Measurements from ENCODE around the gene SENP3.
"Not testable (repeated sequence)": the region's sequence is repeated elsewhere in the genome, so short reads cannot be mapped to it uniquely, and the experiment has no call there.

SENP3 gene

DNA sequence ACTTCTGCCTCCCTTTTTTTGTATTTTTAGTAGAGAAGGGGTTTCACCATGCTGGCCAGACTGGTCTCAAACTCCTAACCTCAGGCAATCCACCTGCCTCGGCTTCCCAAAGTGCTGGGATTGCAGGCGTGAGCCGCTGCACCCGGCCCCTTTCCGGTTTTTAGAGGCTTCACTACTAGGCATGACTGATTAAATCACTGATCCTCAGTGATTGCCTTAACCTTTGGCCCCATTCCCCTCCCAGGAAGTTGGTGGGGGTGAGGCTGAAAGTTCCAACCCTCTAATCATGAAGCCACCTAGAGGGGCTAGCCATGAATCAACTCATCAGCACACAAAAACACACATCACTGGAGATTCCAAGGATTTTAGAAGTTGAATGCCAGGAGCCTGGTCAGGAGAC lies 35.8 kb downstream of the SENP3 start:
- DNase-seq (ENCODE audit: low read depth): not testable (repeated sequence)

DNA sequence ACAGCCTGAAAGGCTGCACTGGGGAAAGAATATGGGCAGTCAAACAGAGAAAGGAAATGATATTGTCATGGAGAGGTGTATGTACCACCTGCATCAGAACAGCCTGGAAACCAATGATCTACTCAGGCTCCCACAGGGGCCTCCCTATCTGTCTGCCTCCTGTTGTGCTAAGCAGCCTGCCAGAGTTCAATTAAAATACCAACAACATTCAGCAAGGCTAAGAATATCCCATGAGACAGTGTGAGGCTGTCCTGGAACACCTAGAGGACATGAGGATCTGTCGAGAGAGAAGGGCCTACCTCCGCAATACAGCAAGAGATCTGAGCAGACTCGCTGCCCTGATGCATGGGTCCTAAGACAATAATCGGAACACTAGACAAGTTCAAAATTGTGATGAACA lies 44.6 kb downstream of the SENP3 start:
- no peak for DNase-seq (ENCODE audit: low read depth)

DNA sequence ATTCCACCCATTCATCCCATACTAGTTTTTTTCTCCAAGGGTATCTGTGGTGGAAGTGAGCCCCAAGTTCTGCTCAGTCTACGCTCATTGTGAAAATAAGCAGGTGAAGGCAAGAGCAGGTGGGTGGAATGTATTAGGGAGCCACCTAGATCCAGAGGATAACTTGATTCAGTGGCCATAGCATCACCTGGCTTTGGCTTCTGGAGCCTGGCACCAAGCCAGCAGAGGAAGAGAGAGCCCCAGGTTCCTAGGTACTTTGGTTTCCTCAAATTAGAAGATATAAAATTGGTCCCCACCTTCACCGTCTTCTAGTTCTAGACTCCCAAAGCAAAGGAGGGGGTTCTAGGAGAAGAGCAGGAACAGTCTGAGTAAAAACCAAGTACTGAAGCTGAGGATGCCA lies 48.9 kb downstream of the SENP3 start:
- no peak for DNase-seq (ENCODE audit: low read depth)

DNA sequence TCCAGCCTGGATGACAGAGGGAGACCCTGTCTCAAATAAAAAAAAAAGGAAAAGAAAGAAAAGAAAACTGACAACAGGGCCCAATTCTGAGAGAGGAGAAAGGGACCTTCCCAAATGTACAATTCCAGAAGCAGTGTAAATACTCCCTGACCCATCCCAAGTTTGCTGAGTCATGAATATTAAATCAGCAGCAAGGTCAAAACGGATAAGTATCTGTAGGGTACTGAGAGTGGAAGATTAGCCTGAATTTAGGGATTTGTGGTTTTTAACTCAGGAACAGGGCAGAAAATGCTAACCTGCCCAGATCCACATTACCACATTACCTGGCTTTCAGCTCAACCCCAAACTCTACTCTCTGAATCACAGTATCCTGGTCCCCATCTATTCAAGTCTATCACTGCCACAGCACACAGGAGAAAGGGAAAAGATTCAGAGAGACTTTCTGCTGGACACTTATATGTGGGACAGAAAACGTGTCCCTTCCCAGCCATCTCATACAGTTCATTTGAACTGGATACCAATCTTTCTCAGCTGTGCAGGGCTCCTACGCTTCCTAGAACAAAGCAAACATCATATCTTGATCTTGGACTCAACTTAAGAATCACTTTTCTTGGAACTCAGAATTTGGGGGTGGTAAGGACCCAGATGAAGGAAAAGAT lies 50.0 kb downstream of the SENP3 start:
- no peak for DNase-seq (ENCODE audit: low read depth)

DNA sequence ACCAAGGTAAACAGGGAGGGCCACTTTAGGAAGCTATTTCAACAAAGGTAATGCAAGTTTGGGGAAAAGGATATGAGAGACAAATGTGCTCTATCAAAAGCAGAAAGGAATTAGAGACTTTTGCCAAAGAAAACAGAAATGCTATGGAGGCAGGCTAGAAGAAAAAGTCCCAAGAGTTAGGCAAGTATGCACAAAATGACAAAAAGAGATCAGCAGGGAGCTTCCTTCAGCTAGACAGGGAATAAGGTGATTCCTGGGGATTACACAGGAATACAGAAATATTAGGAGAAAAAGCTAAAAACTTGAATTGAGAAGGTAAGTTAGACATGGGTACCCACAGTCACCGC lies 50.5 kb downstream of the SENP3 start:
- no peak for DNase-seq (ENCODE audit: low read depth)

DNA sequence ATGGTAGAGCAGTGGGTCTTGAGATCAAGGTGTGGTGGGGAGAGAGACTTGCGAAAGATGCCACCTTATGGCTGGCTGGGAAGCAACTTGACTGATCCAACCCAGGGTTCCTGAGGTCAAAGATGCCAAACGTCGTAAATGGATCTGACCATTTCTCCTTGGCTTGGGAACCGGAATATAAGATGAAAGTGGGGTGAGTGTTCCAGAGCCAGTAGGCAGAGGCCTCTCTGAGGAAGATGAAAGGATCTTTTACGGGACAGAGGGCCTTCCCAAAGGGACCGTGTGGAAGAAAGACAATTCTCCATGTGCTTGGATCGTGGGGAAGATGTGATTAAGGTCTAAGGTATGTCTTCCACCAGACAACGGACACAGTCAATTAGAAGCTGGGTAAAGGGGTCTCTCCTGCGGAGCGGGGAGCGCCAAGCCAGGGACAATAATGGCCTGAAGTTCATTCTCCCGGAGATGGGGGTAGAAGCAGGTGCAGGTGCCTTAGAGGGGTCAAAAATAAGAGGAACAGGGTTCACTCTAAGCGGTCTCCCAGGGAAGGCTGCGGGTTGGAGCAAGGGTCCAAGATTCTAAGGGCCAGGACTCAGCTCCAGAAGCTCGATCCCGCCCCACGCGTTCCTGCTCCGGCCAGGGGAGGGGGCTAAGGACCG lies 52.2 kb downstream of the SENP3 start:
- DNase-seq (ENCODE audit: low read depth): no peak

DNA sequence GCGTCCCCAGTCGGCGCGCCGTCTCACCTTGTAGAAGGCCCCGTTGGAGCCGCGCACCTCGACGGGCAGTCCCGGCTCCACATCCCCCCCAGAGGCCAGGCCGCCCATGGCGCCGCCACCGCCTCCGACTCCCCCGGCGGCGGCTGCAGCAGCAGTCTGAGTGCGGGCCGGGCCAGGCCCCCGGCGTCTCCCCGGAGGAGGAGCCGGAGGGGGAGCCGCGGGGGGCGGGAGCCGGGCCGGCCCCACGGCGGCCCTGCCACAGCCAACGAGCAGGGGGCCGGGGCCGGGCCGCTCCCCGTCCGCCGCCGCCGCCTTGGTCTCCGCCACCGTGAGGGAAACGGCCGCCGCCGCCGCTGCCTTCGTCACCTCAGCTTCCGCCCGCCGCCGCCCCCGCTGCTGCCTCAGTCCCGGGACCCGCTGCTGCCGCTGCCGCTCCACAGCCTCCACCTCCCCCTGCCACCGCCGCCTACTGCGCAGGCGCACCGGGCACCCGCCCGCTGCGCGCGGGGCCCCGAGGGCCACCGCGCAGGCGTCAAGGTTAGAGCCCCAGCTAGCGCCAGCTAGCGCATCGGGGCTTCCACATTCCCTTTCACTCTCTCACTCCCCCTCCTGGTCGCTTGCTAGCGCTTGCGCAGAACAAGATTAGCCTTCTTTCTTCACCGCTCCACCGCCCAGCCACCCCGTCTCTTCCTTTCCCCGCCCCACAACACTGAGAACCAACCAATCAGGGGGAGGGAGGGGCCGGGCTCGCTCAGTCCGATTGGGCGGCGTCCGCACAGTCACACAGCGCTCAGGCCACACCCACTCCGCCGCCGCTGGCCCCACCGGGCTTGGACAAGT lies 52.9 kb downstream of the SENP3 start, which contains the start of gene FXR2:
Gene FXR2 (minus strand): TSS at position 473 of the 840 bp plus-strand sequence. CDS start 365 bp downstream, at position 108.
- DNase-seq (ENCODE audit: low read depth): peak; percentile 98

DNA sequence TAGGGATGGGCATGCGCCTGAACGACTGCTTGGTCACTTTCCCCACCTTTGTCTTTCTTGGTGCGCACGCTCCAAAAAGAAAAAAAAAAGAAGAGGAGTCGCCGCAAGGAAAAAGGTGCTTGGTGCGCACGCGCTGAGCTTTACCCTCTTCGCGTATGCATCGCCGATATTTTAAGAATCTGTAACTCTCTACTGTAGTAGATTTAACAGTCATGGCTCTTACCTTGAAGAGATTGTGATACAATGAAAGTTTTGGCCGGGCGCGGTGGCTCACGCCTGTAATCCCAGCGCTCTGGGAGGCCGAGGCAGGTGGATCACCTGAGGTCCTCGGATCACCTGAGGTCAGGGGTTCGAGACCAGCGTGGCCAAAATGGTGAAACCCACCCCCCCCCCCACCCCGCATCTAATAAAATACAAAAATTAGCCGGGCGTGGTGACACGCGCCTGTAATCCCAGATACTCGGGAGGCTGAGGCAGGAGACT lies 53.6 kb downstream of the SENP3 start:
- no peak for DNase-seq (ENCODE audit: low read depth)

DNA sequence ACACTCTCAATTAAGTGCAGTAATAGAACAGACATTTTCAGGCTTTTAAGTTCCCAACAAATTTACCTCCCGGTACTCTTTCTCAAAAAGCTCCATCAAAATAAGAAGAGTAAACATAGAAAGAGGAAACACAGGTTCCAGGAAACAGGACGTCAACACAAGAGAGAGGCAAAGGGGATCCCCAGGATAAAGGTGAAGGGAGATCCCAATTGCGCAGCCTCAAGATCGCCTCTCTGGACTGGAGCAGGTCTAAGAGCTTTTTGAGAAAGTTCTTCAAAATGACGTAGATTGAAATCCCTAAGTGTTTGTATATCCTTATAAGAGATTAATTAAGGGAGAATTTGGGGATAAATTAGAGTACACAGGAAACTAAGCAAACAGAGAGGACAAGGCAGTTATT lies 56.9 kb downstream of the SENP3 start:
- no peak for DNase-seq (ENCODE audit: low read depth)

DNA sequence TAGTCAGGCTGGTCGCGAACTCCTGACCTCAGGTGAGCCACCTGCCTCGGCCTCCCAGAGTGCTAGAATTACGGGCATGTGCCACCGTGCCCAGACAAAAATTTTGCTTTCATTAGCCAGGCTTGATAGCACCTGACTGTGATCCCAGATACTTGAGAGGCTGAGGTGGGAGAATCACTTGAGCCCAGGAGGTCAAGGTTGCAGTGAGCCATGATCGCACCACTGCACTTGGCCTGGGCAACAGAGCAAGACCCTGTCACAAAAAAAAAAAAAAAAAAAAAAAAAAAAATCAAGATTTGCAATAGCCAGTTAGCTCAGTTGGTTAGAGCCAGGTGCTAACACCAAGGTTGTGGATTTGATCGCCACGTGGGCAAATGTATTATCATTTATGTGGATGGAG lies 59.1 kb downstream of the SENP3 start:
- no peak for DNase-seq (ENCODE audit: low read depth)

Data from T-helper 22 cell (primary cell).